EL (cell line): Measurements from ENCODE around the gene LPCAT4.

Experiments
- DNase-seq: peaks from one replicate; pipeline ENCODE4 v3.0.0-alpha.2; 2016

Gene LPCAT4

DNA sequence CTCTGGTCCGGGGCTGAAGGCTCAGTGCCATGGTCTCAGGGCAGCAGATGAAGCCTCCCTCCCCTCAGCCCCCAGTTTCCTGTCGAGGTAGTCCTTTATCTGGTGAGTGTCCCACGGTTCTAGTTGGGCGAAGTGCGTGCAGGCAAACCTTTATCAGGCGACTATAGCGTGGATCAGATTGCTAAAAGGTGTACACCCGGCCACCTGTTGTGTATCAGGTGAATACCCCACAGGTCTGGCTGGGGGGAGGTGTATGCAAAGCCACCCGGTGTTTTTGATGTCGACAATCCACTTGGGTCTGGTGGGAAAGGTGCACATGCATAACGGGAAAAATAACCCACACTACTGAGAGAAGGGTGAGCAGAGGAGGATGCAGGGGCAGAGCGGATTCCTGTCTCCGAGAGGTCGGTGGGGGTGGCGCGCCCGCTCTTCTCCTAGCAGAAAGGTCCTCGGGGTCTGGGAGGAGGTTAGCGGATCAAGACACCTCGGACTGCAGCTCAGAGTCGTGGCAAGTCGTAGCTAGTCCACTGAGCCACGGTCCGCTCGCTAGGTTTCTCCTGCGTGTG lies 29.9 kb downstream of the LPCAT4 start:
- DNase-seq = peak; percentile 13

DNA sequence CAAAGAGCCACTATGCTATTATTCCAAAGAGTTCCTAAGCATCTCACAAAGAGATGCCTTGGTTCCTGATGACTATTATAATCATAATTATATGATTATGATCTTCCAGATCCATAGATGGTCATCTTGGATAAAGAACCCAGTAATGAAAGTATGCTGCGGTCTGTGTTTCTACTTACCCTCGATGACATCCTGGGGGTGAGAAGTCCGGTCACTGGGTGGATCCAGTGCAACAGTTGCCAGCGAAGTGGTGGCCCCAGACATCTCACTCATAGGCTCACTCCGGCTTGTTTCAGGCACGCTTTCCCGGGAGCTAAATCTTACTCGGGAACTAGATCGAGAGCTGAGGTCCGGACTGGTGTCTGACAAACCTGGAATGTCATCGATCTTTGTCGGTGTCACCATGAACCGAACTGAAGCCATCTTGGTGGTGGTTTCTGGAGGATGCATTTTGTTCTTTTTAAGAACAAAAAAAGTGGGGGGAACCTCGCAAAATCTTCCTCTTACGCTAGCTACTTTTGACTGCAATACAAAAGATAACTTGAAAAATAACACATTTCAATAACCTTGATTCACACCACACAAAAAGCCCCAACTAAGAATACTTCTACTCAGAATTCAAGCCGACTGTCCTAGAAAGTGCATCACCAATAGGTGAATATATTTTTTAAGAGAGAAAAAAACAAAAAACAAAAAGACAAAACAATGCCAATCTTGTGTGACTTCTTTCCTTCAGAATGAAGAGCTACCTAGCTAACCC lies 30.6 kb downstream of the LPCAT4 start:
- DNase-seq = no peak

DNA sequence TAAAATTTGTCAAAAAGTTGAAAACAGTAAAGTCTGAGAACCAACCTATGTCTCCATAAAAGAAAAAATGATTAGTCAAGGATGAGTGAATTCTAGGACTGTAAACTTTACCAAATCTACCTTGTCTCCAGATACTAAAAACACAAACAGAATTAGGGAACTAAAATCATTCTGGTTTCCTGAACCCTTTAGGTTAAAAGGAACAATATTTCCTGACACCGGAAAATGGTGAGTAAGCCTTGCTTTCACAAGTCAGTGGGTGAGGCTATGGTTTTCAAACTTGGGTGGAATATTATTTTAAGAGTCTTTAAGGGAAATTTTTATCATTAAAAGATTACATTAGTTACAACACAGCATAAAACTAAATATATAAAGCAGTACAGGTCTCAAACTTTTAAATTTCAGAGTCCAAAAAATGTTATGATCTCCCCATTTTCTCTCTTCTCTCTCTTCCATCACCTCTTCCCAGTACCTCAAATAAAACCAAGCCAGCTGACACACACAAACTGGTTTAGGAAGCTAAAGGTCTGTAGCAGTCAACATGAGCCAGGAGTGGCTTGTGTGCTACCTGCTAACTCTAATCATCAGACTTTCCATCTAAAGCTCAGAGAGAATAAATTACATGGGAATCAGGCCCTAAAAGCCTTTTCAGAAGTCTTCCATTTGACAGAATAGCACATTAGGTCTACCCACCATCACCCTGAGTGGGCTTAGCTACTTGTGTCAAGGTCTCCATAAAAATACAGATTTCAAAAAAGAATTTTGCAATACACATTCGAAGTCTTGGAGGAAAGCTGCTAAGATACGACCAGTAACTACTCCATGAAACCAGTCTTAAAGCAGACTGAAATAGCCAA lies 31.6 kb downstream of the LPCAT4 start:
- DNase-seq = no peak

DNA sequence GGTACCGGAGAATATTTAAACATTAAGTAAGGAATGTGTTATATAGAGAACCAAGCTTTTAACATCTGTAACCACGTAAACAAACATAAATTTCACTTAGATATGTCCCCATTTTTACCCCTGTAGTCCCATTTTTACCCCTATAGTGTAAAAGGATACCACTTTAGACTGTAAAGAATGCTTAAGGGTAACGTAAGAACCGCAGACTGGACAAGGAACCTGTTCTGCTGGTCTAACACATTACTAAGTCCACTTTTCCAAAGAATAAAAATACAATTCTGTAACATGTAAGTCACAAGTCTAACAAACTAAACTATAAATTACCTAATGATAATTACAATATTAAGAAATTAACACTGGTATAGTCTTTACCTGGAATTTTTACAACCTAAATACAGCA lies 32.3 kb downstream of the LPCAT4 start:
- no peak for DNase-seq

DNA sequence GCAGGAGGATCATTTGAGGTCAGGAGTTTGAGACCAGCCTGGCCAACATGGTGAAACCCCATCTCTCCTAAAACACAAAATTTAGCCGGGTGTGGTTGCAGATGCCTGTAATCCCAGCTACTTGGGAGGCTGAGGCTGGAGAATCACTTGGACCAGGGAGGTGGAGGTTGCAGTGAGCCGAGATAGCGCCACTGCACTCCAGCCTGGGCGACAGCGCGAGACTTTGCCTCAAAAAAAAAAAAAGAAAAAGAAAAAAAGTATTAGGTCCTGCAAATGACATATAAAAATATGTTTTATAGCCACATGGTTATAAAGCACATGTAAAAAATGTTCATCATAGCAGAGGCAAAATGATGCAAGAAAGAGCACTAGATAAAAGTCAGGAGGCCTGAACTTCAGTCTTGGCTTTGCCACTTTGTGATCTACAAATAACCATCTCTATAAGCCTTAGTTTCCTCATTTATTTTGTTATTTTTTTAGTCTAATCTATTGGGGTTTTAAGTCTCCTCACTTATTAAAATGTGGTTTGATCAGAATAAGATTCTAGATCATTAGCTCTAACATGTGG lies 34.4 kb downstream of the LPCAT4 start:
- DNase-seq = no peak

DNA sequence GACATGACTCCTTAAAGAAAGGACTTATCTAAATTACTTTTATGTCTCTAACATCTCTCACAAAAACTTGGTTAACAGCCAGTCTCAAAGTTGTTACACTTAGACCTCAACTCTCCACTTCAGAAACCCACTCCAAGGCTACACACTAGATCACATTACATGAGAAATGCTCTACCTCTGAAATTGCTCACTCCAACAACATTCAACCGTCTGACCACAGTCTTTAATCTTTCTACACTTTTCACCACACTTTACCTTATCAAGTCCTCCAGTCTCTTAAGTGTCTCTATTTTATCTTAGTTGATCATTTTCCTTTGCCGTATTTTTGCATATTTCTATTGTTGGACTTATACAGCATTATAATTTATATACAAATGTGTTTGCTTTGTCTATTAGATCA lies 35.2 kb downstream of the LPCAT4 start:
- no peak for DNase-seq

DNA sequence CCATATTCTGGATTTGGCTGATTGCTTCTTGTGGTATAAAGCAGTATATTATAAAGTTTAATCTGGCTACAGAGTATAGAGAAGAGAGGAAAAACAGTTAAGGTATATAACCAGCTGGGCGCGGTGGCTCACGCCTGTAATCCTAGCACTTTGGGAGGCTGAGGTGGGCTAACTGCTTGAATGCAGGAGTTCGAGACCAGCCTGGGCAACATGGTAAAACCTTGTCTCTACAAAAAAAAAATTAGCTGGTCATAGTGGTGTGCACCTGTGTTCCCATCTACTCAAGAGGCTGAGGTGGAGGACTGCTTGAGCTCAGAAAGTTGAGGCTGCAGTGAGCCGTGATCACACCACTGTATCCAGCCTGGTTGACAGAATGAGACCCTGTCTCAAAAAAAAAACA lies 36.7 kb downstream of the LPCAT4 start:
- DNase-seq = no peak

DNA sequence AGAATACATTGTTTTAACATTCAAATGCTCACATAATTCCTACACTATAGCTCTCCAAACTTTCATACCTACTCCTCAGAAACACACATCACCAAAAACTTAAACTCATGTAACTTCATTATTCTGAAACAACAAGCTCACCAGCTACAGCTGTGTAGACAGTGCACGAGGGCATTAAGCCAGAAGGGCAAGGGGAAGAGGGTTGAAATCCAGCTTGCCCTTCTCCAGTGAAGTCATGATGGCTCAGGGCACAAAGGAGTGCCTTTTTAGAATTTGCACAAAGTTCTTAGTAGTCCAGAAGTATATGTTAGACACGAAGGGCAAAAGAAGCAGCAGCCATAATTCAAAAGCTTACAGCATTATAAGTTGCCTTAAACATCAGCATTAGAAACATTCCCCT lies 38.0 kb downstream of the LPCAT4 start:
- no peak for DNase-seq

DNA sequence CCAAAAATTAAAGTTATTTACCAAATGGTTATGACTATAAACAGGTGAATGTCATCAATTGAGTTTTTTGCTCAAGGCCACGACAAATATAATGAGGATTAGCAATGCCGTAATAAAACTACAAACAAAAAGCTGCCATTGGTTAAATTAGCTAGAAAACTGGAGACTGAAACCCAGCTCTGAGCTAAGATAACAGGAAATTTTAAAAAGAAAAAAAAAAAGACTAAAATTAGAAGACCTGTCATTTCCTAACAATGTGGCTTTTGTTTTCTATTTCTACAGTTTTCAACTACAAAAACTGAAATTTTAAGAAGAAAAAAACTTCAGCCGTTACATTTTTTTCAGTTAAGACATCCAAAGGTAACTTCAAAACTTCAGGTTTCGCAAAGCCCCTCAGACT lies 39.1 kb downstream of the LPCAT4 start:
- no peak for DNase-seq

DNA sequence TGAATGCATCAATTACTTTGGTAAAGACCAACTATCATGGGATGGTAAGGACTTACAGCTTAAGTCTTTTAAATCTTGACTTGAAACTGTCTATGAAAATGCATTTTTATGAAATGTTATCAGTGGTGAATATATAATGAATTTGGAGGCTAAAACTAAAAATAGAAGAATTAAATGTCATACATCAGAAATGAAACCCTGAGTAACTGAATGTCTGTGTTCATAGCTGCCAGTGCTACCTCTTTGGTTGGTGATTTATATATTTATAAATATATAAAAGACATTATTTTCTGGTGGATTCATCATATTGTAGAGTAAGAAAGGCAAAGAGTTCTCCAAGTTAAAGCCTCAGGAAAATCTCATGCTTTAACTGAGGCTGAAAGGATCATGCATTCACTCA lies 41.6 kb downstream of the LPCAT4 start:
- no peak for DNase-seq

DNA sequence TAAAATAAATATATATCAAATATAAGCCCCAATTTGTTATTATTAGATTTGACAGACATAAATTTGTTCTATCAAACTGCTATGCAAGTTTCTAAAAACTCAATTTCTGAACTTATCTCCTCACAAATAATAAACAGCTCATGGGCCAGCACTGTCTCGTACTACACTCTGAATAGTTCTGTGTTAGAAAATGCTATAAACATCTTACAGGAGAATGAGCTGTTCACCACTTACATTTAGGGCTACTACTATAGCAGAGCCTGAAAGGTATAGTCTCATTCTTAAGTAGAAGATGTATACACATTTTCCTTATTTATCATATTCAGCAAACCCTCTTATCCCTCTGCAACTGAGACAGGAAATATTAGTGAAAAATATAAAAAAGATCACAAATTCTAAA lies 42.1 kb downstream of the LPCAT4 start:
- DNase-seq = no peak

DNA sequence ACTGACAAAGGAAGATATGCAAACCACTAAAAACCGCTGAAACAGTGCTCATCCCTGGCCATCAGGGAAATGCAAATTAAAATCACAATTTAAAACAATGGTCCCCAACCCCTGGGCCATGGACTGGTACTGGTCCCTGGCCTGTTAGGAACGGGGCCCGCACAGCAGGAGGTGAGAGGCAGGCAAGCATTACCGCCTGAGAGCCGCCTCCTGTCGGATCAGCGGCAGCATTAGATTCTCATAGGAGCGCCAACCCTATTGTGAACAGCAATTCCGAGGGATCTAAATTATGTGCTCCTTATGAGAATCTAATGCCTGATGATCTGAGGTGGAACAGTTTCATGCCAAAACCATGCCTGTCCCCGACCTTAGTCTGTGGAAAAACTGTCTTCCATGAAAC lies 43.8 kb downstream of the LPCAT4 start:
- DNase-seq = no peak

DNA sequence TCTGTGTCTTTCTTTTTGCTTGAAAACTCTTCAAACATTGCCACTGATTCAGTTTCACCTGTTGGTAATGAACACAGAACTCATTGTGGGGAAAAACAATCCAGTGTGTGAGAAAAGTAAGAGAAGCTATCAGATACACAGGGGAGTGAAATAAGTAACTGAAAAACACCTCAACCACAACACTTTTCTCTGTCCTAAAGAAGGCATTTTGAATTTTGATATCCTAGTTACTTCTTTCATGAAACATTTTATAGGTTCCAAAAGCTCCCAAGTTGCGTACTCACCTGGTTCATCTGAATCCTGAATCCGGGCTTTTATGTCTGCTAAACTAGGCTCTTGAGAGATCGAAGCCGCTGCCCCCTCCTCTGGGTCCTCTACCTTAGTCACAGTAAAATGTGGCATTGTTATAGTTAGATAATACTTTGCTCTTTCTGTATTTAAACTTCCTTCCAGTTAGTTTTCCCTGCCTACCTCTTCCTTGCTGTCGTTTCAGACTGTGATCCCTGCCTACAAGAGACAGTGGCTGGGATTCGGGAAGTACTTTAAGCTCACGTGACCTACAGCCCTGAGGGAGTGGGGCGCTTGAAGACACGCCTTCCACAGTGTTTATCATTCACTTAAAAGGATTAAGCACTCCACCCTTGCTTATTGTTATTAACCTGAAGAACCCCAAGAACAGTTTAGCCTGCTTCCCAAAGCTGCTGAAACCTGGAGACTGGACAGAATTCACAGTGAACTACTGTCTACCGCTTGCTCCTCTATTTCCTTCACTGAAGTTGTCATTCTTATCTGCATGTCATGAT lies 48.5 kb downstream of the LPCAT4 start:
- DNase-seq = peak; percentile 70

DNA sequence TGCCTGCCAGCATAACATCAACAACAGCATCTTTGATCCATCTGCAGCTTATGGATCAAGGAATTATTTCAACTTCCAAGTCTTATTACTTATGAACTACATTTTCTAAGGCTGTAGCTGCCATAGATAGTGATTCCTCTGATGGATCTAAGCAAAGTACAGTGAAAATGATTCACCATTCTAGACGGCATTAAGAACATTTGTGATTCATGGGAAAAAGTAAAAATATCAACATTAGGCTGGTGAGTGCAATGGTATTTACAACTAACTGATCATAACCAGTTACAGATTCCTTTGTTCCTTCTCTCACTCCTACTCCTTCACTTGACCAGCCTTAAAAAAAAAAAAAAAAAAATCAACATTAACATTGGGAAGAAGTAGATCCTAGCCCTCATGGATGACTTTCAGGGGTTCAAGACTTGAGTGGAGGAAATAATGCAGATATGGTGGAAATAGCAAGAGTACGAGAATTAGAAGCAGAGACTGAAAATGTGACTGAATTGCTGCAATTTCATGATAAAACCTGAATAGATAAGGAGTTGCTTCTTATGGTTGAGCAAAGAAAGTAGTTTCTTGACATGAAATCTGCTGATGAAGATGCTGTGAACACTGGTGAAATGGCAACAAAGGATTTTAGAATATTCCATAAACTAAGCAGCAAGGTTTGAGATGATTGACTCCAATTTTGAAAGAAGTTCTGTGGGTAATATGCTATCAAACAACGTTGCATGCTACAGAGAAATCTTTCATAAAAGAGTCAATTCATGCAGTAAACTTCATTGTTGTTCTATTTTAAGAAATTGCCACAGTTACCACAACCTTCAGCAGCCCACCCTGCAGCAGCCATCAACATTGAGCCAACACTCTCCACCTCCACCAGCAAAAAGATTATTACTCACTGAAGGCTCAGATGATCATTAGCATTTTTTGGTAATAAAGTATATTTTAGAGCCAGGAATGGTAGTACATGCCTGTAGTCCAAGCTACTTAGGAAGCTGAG lies 52.2 kb downstream of the LPCAT4 start:
- DNase-seq = no peak

DNA sequence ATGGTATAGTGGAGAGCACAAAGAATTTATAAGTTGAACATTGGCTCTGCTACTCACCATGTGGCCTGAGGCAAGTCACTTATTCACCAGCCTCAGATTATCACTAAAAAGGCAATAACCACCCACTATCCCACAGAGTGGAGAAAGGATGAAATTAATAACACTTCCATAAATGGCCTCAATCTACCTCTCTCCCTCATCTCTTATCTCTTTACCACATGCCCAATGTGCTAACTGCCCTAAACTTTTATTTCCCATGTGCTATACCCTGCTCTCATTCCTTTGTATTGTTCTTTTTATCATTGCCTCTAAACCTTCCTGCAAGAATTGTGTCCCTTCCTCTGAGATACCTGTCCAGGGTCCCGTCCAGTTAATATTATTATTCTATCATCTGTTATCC lies 55.4 kb downstream of the LPCAT4 start:
- no peak for DNase-seq
